ENCODE measurements around the gene PLPPR5.
"Not testable (repeated sequence)": the region's sequence is repeated elsewhere in the genome, so short reads cannot be mapped to it uniquely, and the experiment has no call there.

The PLPPR5 gene

DNA sequence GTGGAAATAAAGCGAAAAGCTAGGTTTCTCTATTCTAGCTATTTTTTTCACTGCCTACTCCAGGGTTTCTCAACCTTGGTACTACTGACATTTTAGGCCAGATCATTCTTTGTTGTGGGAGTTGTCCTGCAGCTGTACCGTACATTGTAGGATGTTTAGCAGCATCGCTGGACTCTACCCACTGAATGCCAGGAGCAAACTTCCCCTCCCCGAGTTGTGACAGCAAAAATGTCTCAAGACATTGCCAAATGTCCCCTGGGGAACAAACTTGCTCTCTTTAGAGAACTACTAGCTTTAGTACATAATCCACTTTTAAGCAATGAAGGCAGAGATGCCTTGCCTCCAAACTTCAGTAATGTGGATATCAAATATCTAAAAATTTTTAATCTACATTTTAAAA is 122.8 kb downstream of the PLPPR5 start:
- Histone ChIP-seq H2AFZ (ENCODE audit: low read depth) (no peak overlapping the region), H4K20me1 (ENCODE audit: insufficient read depth) (no peaks in the 10 kb centered on the region), H3K79me2 (ENCODE audit: insufficient read depth, low read depth) (no peaks in the 10 kb centered on the region), H3K4me3 (IDR thresholded peaks at IDR 0.05; ENCODE audit: insufficient read depth, low read depth, low read length) (no peak overlapping the region), H3K9ac (no peak overlapping the region), H3K4me1 (ENCODE audit: low read depth, poor library complexity, severe bottlenecking) (no peaks in the 10 kb centered on the region), H3K27ac (no peak overlapping the region), H3K4me2 (no peak overlapping the region), H3K36me3 (ENCODE audit: insufficient read depth) (no peaks in the 10 kb centered on the region), H3K27me3 (ENCODE audit: insufficient read depth, low read depth) (no peaks in the 10 kb centered on the region)
- TF ChIP-seq, protein P1, sequence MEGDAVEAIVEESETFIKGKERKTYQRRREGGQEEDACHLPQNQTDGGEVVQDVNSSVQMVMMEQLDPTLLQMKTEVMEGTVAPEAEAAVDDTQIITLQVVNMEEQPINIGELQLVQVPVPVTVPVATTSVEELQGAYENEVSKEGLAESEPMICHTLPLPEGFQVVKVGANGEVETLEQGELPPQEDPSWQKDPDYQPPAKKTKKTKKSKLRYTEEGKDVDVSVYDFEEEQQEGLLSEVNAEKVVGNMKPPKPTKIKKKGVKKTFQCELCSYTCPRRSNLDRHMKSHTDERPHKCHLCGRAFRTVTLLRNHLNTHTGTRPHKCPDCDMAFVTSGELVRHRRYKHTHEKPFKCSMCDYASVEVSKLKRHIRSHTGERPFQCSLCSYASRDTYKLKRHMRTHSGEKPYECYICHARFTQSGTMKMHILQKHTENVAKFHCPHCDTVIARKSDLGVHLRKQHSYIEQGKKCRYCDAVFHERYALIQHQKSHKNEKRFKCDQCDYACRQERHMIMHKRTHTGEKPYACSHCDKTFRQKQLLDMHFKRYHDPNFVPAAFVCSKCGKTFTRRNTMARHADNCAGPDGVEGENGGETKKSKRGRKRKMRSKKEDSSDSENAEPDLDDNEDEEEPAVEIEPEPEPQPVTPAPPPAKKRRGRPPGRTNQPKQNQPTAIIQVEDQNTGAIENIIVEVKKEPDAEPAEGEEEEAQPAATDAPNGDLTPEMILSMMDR (conservative IDR thresholded peaks at IDR 0.05; ENCODE audit: low read depth, low read length) = no peak

DNA sequence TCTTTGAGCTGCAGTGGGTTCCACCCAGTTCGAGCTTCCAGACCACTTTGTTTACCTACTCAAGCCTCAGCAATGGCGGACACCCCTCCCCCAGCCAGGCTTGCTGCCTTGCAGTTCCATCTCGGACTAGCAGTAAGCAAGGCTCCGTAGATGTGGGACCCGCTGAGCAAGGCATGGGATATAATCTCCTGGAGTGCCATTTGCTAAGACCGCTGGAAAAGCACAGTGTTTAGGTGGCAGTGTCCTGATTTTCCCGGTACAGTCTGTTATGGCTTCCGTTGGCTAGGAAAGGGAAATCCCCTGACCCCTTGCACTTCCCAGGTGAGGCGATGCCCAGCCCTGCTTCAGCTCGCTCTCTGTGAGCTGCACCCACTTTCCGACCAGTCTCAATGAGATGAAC is 123.4 kb downstream of the PLPPR5 start:
- not testable (repeated sequence) for H3K4me2 ChIP-seq; H3K27me3 ChIP-seq (ENCODE audit: insufficient read depth, low read depth); H3K4me3 ChIP-seq (IDR thresholded peaks at IDR 0.05; ENCODE audit: insufficient read depth, low read depth, low read length); H3K4me1 ChIP-seq (ENCODE audit: low read depth, poor library complexity, severe bottlenecking); H3K9ac ChIP-seq; H4K20me1 ChIP-seq (ENCODE audit: insufficient read depth); H3K79me2 ChIP-seq (ENCODE audit: insufficient read depth, low read depth); H3K27ac ChIP-seq; H3K36me3 ChIP-seq (ENCODE audit: insufficient read depth); H2AFZ ChIP-seq (ENCODE audit: low read depth)

DNA sequence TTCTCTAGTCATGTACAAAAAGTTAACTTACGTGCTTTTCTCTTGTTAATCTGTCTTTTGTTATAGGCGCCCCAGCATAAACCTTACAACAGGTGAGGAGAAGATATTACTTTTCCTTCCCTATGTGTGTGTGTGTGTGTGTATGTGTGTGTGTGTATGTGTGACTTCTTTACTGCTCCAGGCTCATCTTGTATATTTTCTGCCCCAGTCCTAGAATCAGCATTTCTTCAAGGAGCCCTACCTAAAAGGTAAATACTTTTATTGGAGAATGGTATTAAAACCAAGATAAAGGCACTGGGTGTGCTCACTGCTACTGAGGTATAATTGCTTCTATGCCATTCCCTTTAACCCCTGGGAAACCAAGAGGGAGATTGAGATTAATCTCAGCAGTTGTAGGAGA is 129.8 kb downstream of the PLPPR5 start:
- Histone ChIP-seq H3K4me2 (no peak overlapping the region), H2AFZ (ENCODE audit: low read depth) (no peak overlapping the region), H3K27ac (no peak overlapping the region), H3K9ac (no peak overlapping the region), H3K79me2 (ENCODE audit: insufficient read depth, low read depth) (no peaks in the 10 kb centered on the region), H3K27me3 (ENCODE audit: insufficient read depth, low read depth) (no peaks in the 10 kb centered on the region), H3K4me3 (IDR thresholded peaks at IDR 0.05; ENCODE audit: insufficient read depth, low read depth, low read length) (no peak overlapping the region), H4K20me1 (ENCODE audit: insufficient read depth) (no peaks in the 10 kb centered on the region), H3K4me1 (ENCODE audit: low read depth, poor library complexity, severe bottlenecking) (peaks cover 12% of the 10 kb centered on the region), H3K36me3 (ENCODE audit: insufficient read depth) (no peaks in the 10 kb centered on the region)
- TF ChIP-seq, protein P1 (conservative IDR thresholded peaks at IDR 0.05; ENCODE audit: low read depth, low read length) = no peak

DNA sequence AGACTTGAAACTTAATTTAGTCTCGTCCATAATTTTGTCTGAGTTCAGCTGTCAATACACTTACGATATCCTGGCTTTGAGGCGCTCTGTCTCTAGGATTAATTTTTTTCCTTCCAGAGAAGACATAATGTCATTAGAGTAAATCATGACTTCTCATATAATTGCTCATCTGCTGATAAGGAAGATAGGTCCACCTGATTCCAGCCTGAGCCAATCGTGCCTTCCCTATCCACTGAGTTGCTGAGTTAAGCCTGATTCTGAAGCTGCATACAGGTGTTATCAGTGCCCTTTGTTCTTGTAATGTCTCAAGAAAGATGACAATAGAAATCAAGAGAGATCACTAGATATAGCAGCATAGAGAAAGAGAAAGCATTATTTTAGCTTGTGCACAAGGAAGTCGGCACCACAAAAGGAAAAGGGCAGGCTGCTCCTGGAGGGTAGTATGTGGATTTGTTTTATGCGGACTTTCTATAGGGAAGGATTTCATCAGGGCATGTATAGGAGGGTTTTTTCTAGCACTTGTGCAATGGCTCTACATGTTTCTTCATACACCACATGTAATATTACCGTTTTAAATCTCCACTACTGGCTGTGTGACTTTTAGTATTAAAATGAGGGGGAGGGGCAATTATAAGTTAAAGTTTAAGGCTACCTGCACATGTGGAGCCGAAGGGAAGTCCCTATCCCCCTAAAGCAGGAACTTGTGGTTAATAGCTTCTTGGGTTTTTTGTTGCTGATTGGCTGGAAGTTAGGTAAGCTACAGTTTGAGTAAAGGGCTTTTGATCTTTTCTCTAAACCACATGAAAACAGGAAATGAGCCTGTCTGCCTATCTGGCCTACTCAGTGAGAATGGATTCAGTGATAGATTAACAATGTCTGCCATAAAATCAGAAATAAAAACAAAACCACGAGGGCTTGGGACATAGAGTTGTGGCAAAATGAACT is 133.4 kb downstream of the PLPPR5 start:
- H3K4me2 ChIP-seq = peak overlapping the region; percentile 45; the same call in 1 of the 2 replicates

More for the DNA sequence above, 133.4 kb downstream of the PLPPR5 start:
- no peaks in the 10 kb centered on the region for H4K20me1 ChIP-seq (ENCODE audit: insufficient read depth)
- peaks cover 12% of the 10 kb centered on the region for H3K4me1 ChIP-seq (ENCODE audit: low read depth, poor library complexity, severe bottlenecking)
- no peak overlapping the region for H3K9ac ChIP-seq
- peak overlapping the region; percentile 61 for H2AFZ ChIP-seq (ENCODE audit: low read depth)
- no peaks in the 10 kb centered on the region for H3K36me3 ChIP-seq (ENCODE audit: insufficient read depth)
- H3K4me3 ChIP-seq (IDR thresholded peaks at IDR 0.05; ENCODE audit: insufficient read depth, low read depth, low read length) = no peak overlapping the region
- H3K79me2 ChIP-seq (ENCODE audit: insufficient read depth, low read depth) = no peaks in the 10 kb centered on the region
- H3K27me3 ChIP-seq (ENCODE audit: insufficient read depth, low read depth) = no peaks in the 10 kb centered on the region
- TF ChIP-seq, protein P1 (conservative IDR thresholded peaks at IDR 0.05; ENCODE audit: low read depth, low read length) = no peak
- no peak overlapping the region; the same call in 1 of the 2 replicates for H3K27ac ChIP-seq
